Embryonic facial prominence (tissue), 1 donor: ENCODE results near the gene BABAM2.

Source experiments
- DNase-seq: peaks from one replicate; pipeline ENCODE4 v3.0.0-alpha.2; 2016; ENCODE audit errors: extremely low spot score

BABAM2 gene

DNA sequence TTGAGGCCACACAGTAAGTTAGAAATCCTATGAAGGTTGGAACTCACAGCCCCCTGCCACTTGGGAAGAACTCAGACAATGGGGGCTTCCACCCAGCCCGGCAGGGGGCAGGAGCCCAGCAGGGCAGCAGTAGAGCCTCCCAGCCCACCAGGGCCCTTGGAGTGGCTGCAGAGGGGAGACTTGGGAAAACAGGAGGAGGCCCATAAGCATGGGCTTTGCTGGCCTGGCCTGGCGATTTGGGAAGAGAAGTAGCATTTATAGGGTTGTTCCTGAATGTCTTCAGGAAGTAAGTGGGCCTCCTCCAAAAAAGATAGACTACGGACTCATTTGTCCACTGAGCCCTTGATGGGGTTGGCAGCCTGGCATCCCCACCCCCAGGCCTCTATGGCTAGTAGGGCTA, 484.7 kb downstream of the BABAM2 start:
- DNase-seq, result no peak

DNA sequence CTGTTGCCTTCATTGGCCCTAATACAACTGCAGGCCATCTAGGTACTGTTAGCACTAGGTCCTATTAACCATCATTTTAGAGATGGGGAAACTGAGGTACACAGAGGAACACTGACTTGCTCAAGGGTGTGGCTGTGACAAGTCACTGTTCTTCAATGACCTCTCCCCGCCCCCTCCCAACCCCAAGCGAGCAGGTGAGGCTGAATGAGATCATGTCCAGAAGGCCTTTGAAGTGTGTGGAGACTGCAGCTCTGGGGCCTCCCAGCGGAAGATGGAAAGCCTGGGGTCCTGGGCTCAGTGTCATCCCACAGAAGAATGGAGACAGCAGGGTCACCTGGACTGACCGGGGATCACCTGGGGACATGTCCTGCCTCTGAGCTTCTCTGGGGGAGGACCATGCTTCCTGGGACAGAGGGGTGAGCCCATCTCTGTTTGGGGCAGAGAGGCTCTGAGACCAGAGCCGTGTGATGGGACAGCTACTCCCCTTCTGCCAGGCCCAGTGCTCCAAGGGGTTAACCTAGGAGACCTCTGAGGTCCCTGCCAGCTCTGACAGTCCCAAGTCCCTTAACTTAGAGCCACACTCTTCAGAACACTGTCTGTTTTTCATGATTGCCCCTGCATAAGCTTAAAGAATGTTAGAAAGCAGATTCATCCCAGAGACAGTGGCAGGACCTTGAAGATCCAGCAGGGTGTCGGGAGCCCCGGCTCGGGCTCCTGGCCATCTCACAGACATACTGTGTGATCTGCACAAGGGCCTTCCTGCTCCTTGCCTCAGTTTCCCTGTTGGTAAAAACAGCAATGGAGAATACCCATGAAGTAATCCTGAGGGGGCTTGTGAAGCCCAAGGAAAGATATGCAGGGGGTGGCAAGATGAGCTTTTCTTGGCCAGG, 485.5 kb downstream of the BABAM2 start:
- no peak for DNase-seq

DNA sequence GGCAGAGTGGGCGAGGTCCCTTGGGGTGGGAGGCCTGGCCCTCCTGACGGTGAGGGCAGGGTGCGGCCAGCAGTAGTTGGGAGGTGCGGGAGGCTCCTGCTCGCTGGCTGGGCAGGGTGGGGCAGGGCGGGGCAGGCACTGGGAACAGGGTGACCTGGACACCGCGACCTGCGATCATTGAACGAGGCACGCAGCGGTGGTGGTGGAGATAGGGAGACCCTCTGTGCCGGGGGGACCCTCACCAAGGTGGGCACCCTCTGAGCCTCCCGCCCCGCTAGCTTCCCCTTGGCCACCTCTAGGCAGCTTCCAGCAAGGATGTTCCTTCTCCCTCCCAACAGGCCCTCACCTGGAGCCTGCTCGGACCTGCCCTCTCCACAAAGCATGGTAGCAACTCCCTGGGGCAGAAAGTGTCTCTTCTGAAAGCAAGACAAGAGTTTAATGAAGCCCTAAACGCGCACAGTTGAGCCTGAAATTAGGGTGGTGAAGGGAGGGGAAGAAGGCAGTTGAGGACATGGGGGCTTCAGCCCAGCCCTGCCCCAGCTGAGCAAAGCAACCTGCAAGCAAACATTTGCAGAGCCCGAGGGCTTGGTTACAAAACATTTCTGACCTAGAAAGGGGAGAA, 486.8 kb downstream of the BABAM2 start:
- DNase-seq, result no peak

DNA sequence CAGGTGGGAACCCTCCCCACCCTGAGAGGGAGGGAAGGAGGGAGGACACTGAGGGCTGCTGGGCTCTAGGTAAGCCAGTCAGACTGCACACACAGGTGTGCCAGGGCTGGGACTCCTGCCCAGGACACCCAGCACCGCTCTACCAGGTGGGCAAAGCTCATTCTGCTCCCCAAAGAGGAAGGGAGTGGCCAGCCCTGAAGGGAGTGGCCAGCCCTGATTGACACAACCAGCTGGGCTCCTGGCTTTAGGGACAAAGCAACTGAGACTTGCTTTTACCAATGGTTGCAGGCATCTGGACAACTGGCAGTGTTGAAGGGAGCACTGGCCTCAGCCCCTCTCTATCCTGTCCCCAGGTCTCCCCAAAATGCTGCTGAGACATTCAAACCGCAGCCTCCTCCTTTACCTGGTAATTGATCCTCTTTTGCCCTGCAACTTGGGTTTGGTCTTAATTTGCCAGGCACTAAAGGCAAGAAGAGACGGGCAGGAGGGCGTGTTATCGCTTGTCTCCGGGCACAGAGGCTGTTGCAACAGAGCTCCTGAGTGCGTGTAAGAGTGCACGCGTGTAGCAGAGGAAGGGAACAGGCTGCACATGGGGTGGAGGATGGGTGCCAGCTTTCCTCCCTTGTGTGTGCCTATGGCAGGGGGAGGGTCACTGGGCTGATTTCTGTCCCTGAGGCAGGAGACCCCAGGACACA, 487.6 kb downstream of the BABAM2 start:
- DNase-seq, result no peak

DNA sequence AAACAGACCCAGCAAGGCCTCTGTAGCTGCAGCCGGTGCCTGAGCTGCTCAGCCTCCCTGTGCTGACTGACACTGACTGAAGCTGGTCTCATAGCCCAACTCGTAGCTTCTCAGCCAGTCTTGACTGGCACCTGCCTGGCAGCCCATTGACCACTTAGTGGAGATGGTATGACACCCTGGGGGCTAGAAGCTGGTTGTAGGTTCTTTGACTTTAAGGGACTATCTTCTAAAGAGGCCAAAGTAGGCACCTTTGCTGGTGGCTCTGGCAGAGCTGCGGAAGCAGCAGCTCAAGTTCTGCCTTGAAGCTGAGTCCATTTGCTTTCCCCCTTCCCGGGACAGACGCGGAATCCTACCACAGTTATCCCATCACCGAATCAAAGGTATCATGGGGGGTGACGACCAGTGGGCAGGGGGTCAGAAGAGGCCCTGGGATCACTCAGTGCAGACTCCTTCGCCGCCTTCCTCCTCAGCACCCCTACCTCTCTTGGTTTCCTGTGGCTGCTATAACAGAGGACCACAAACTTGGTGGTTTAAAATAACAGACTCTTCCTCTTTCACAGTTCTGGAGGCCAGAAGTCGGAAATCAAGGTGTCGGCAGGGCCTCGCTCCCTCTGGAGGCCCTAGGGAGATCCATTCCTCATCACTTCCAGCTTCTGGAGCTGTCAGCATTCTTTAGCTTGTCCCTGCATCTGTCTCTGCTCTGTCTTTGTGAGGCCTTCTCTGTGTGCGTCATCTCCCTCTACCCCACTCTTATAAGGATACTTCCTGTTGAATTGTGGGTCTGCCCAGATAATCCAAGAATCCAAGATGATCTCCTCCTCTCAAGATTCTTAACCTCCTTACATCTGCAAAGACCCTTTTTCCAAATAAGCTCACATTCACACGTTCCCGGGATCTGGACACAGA, 488.4 kb downstream of the BABAM2 start:
- DNase-seq, result no peak

DNA sequence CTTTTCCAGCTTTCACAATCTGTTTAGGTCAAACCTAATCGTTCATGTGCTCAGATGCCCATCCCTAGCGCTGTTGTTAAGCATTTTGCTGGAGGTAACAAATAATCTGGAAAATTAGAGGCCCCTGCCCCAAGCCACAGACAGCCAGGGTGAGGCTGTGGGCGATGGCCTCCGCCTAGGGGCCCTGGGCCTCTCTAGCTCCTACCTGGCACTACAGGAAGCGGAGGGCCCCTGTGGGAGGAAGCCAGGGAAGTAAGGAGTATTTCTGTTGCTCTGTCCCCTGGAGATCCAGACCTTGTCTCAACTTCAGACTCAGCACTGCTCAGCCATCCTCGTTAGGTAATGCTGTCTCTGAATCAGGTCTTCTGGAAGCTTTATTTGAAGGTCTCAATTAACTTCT, 489.7 kb downstream of the BABAM2 start:
- DNase-seq, result no peak

DNA sequence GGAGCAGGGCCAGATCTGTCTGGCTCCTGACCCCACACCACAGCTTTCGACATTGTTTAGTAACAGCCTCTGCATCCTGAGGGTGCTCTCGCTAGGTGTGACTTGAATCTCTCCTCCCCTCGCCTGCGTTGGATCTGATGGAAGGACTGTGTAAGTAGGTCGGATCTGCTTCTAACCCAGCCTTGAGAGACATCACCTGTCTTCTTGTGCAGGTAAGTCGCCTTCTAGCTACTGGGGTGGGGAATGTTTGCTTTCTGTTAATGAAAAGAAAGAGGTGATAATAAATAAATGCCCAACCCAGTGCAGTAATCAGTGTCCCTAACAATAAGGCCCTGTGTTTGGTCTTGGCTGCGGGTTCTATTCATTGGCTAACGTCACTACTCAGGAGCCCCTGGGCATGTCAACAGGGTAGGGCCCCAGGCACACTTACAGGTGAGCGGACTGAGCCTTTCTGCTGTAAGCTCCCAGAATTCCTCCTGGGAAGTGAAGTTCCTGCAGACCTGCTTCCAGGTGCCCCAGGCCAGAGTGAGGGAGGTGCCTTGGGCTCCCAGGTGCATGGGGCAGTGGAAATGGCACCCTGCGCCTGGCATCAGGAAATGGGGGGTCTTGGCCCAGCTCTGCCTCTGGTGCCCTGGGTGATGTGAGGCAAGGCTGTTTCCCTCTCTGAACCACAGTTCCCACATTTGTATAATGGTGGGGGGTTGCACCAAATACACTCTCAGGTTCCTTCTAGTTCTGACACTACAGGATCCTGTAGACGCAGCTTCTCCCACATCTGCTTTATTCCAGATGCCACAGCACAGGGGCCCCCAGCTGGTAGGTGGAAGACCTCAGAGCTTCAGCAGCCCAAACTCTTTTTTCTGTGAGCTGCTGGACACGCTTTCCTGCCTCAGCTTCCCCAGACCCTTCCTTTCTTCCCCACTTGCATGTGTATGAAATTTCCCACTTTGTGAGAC, 491.0 kb downstream of the BABAM2 start:
- no peak for DNase-seq

DNA sequence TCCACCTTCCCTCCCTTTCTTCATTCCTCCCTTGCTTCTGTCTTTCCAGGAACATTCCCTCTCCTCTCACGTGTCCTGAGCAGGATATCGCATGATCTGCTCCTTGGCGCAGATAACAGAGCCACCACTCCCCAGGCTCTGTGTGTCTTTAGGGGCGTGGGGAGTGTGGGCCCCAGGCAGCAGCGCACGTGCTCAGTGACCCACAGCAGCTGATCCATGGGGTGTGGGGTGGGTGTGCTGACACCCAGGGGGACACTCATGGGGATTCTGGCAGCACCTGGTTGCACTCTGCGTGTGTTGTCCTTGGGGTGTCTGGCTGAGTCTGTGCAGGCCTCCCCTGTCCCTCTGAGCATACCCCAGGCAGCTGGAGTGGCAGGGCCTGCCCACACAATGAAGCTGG, 492.2 kb downstream of the BABAM2 start:
- no peak for DNase-seq

DNA sequence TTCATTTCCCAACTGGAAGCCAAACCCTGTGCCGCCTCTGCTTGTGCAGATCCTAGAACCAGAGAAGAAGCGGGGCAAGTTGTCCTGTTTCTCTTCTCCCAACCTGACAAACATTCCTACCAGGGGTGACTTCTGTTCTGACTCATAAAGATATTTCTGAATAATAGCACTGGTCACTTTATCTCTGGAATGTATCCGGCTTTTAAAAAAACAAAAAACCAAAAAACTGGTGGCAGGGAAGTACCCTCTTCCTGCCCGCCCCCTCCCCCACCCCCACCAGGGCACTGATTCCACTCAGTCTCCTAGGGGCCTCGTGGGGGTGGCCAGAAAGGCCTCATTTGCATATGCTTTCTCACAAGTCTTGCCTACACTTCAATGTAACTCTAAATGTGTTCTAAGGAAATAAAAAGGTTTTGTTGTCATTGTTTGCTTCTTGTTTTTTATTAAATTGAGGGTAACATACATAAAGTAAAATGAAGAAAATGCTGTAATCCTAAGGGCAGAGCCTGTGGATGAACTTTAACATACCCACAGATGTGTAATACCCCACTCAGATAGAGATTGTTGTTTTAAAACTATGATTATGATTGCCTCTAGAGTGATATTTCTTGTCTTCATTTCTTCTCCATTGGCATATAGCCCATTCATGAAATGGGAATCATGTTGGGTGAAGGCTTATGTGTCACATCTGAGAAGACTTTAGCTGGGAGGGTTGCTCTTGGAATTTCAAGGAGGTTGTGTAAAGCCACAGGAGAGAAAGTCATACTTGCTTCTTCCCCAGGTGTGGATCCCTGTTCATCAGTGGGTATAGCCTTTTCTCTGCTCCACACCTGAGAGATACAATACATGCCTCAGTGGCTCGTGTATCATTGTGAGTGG, 496.8 kb downstream of the BABAM2 start:
- no peak for DNase-seq
